BLaER1 treated with 17β-estradiol and CSF1 and Interleukin-3, amounts not matched to agents 10 nM and 100 nM (cell line): ENCODE results near the gene BBLN.

Experiments
- H3K27ac ChIP-seq, 11 experiments: shearing (Covaris generic); formaldehyde crosslinking; 2 replicates each; pipeline ENCODE4 v1.8.1; 2022
- H3K27me3 ChIP-seq, 11 experiments: shearing (Covaris generic); formaldehyde crosslinking; 2 replicates each; pipeline ENCODE4 v1.8.1; 2022
- H3K36me3 ChIP-seq, 11 experiments: shearing (Covaris generic); formaldehyde crosslinking; 2 replicates each; pipeline ENCODE4 v1.8.1; 2022
- H3K4me1 ChIP-seq, 10 experiments: shearing (Covaris generic); formaldehyde crosslinking; 2 replicates each; pipeline ENCODE4 v1.8.1; 2022
- H3K4me2 ChIP-seq, 11 experiments: shearing (Covaris generic); formaldehyde crosslinking; 2 replicates each; pipeline ENCODE4 v1.8.1; 2022
- H3K4me3 ChIP-seq, 10 experiments: shearing (Covaris generic); formaldehyde crosslinking; 2 replicates each; pipeline ENCODE4 v1.8.1; 2022
- H3K9ac ChIP-seq, 11 experiments: shearing (Covaris generic); formaldehyde crosslinking; 2 replicates each; pipeline ENCODE4 v1.8.1; 2022
- H3K9me3 ChIP-seq, 11 experiments: shearing (Covaris generic); formaldehyde crosslinking; replicated peaks in 1 of 11; 2 replicates each; pipeline ENCODE4 v1.8.1; 2022
- H4K20me1 ChIP-seq, 11 experiments: shearing (Covaris generic); formaldehyde crosslinking; 2 replicates each; pipeline ENCODE4 v1.8.1; 2022
- Cebpa-rat ChIP-seq, 11 experiments: shearing (Covaris generic); IDR thresholded peaks; 2 replicates each; pipeline ENCODE4 v1.8.1; 2022

Gene BBLN

DNA sequence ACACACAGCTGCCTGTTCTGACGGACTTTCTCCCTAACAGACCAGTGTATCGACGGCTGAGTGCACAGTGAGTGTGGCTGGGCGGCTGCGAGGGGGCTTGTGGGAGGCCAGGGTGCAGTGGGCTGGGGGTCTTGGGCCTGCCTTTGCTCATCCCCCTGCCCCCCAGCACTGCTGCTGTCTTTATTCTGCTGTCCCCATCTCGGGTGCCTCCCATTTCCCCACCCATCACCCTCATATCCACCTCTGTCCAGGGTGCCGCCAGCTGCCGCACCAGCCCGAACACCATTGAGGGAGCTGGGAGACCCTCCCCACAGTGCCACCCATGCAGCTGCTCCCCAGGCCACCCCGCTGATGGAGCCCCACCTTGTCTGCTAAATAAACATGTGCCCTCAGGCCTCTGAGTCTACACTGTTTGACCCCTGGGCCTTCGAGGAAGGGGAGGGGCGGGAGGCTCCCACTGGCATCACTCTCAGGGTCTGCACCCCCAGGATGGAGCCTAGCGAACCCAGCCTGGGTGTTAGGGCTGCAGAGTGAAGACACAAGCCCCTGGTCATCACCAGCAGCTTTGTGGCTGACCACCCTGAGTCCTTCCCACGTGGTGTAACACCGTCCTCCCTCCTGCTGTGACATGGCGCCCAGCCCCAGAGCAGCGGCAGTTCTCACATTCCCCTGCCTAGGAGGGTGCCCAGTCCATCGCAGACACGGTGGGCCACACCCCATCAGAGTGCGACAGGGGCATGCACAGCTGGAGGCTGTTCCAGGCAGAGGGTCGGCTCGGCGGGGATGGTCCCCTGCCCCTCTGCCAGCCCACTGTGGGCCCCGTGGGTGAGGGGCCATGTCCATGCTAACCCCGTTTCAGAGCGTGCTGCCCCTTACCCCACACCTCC, 6.8 kb upstream of the BBLN start:
- no peaks in the 10 kb centered on the region for H3K36me3 ChIP-seq
- TF ChIP-seq Cebpa-rat (IDR thresholded peaks at IDR 0.05), result no peak
- H3K9ac ChIP-seq, result no peak overlapping the region
- H3K4me1 ChIP-seq, result no peaks in the 10 kb centered on the region
- no peak overlapping the region for H3K4me3 ChIP-seq
- H3K9me3 ChIP-seq, result no peaks in the 10 kb centered on the region
- H3K27ac ChIP-seq, result no peak overlapping the region
- H3K27me3 ChIP-seq, result no peaks in the 10 kb centered on the region
- no peaks in the 10 kb centered on the region for H4K20me1 ChIP-seq
- H3K4me2 ChIP-seq, result no peak overlapping the region

DNA sequence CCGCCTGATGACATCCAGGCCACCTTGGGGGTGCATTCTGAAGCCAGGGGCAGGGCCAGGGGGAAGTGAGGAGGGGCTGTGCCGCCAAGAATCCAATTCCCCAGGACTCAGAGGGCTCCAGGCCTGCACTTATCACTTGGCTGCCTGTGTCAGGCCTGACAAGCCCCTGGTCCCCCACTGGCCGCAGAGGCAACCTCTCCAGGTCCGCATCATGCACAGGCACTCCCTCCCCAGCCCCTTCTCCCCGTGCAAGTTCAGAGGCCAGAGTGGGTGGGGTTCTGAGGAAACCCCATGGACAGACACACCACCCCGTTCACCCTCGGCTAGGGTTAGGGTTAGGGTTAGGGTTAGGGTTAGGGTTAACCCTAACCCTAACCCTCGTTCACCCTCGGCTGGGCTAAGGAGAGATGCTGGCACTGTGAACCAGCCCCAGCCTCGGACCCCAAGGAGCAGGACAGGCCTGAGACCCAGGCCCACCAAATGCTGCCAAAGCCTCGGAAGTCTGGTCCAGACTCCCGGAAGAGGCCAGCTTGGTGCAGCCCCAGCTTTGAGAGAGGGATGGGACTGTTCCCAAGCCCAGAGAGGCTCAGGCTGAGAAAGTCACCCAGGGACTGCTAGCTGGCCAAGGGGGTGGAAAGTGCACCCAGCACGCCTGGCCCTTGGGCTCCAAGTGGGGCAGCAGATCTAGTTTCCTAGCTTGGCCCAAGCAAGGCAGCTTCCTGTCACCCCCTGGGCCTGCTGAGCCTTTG, 5.9 kb upstream of the BBLN start:
- Histone ChIP-seq H3K4me1 (peaks cover 0 to under 1% (median 0%) of the 10 kb centered on the region in 10 experiments; a peak in 5 of 20 replicates), H3K9ac (no peak overlapping the region)

DNA sequence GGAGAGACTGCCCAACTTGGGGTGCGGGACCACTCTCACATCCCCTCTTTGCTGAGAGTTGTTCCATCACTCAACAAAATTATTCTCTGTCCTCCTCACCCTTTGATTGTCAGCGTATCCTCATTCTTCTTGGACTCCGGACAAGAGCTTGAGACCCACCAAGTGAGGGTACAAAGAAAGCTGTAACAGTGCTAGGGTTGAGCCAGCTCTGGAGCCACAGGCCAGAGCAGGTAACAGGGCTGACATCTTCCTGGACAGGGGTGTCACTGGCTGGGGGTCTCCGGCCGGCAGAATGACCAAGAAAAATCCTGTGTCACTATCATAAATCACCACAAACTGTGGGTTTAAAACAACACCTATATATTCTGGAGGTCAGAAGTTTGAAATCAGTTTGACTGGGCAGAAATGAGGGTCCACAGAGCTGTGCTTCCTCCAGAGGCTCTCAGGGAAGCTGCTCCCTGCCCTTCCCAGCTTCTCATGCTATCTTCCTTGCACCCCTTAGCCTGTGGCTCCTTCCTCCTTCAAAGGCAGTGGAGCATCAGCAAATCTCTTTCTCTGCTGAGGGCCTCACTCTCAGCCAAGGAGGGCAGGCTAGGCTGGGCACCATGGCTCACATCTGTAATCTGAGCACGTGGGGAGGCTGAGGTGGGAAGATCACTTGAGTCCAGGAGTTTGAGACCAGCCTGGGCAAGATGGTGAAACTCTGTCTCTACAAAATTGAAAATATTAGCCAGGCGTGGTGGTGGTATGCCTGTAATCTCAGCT, 4.1 kb upstream of the BBLN start:
- Histone ChIP-seq H3K4me3 (no peak overlapping the region), H3K4me1 (peaks cover 8 to 10% (median 10%) of the 10 kb centered on the region in 10 experiments; a peak in 19 of 20 replicates)

More for the DNA sequence above, 5.9 kb upstream of the BBLN start:
- Histone ChIP-seq H3K27me3 (no peaks in the 10 kb centered on the region), H3K9me3 (no peaks in the 10 kb centered on the region), H3K27ac (no peak overlapping the region), H3K4me2 (no peak overlapping the region), H4K20me1 (no peaks in the 10 kb centered on the region), H3K36me3 (no peaks in the 10 kb centered on the region), H3K4me3 (no peak overlapping the region)
- TF ChIP-seq Cebpa-rat (IDR thresholded peaks at IDR 0.05), result no peak

DNA sequence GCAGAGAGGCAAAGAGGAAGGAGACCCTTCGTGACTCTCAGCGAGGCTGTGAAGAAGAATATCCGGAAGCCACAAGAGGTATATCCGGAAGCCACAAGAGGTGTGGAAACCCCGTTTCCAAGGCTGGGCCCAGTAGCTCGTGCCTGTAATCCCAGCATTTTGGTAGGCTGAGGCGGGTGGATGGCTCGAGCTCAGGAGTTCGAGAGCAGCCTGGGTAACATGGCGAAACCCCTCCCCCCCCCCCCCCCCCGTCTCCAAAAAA, 612 bp upstream of the BBLN start:
- no peak for TF ChIP-seq Cebpa-rat (IDR thresholded peaks at IDR 0.05)
- no peaks in the 10 kb centered on the region for H3K27me3 ChIP-seq
- peaks cover 0 to 41% (median 37%) of the 10 kb centered on the region in 11 experiments; a peak in 19 of 22 replicates for H4K20me1 ChIP-seq
- H3K4me3 ChIP-seq, result peak overlapping the region; percentile 79 to 97 (median 92)
- peak overlapping the region; percentile 38 to 77 (median 64); a peak in 20 of 22 replicates for H3K27ac ChIP-seq
- no peaks in the 10 kb centered on the region for H3K9me3 ChIP-seq
- H3K4me2 ChIP-seq, result peak overlapping the region; percentile 49 to 86 (median 76)
- H3K36me3 ChIP-seq, result peaks cover 14 to 29% (median 28%) of the 10 kb centered on the region in 11 experiments; a peak in 21 of 22 replicates
- H3K4me1 ChIP-seq, result peaks cover 18 to 45% (median 25%) of the 10 kb centered on the region in 10 experiments
- H3K9ac ChIP-seq, result peak overlapping the region; percentile 61 to 88 (median 72); a peak in 20 of 22 replicates

More for the DNA sequence above, 4.1 kb upstream of the BBLN start:
- Histone ChIP-seq H3K27me3 (no peaks in the 10 kb centered on the region), H3K9ac (no peak overlapping the region), H3K36me3 (no peaks in the 10 kb centered on the region), H4K20me1 (peaks cover 0 to 5% (median 2%) of the 10 kb centered on the region in 11 experiments; a peak in 10 of 22 replicates), H3K4me2 (no peak overlapping the region), H3K9me3 (no peaks in the 10 kb centered on the region), H3K27ac (no peak overlapping the region)
- no peak for TF ChIP-seq Cebpa-rat (IDR thresholded peaks at IDR 0.05)

DNA sequence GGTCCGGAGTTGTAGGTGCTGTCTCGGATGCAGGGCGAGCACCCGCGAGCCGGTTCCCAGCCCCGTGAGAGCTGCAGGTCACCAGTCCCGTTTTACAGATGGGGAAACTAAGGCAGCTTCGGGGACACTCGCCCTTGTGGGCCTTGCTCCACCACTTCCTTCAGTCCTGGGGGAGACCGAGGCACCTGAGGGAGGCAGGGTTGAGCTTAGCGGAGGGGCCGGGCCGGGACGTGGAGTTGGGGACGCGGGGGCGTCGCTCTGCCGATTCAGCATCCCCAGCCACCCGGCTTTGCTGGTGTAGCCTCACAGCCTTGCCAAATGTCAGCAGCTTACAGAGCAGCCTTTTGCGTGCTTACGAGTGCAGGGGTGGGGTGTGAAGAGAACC, 530 bp downstream of the BBLN start:
- H3K4me2 ChIP-seq, result peak overlapping the region; percentile 81 to 97 (median 94)
- H3K27ac ChIP-seq, result peak overlapping the region; percentile 53 to 93 (median 84); a peak in 21 of 22 replicates
- no peak for TF ChIP-seq Cebpa-rat (IDR thresholded peaks at IDR 0.05)
- H3K27me3 ChIP-seq, result no peaks in the 10 kb centered on the region
- peak overlapping the region; percentile 79 to 97 (median 92) for H3K4me3 ChIP-seq
- no peaks in the 10 kb centered on the region for H3K9me3 ChIP-seq
- peaks cover 23 to 40% (median 39%) of the 10 kb centered on the region in 11 experiments; a peak in 21 of 22 replicates for H3K36me3 ChIP-seq
- H3K9ac ChIP-seq, result peak overlapping the region; percentile 79 to 94 (median 88)
- H4K20me1 ChIP-seq, result peaks cover 0 to 52% (median 40%) of the 10 kb centered on the region in 11 experiments; a peak in 19 of 22 replicates
- H3K4me1 ChIP-seq, result peaks cover 18 to 48% (median 25%) of the 10 kb centered on the region in 10 experiments

DNA sequence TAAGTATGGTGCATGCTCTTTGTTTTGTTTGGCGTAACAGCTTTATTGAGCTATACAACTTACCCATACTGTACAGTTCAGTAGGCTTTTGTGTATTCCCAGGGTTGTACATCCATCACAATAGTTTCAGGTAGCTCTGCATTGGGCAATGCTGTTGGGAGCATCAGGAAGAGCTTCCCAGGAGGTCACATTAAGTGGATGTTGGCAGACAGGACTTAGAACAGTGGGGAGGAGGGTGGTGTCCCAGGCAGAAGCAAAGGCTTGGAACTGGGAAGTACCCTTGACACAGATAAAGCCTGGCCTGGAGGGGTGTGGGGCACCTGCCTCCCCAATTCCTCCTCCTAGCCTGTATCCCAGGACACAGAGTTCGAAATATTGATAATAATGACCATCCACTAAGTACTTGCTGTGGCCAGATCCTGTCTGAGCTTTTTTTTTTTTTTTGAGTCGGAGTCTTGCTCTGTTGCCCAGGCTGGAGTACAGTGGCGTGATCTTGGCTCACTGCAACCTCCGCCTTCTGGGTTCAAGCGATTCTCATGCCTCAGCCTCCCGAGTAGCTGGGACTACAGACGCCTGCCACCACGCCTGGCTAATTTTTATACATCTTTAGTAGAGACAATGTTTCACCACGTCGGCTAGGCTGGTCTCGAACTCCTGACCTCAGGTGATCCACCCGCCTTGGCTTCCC, 1.3 kb downstream of the BBLN start:
- Histone ChIP-seq H3K36me3 (peaks cover 29 to 48% (median 47%) of the 10 kb centered on the region in 11 experiments), H3K27me3 (no peaks in the 10 kb centered on the region), H3K4me1 (peaks cover 18 to 48% (median 25%) of the 10 kb centered on the region in 10 experiments), H3K9ac (peak overlapping the region; percentile 11 to 94 (median 88); a peak in 19 of 22 replicates), H3K4me2 (peak overlapping the region; percentile 81 to 97 (median 94)), H3K9me3 (no peaks in the 10 kb centered on the region), H3K27ac (0 out of 22 replicates have a peak overlapping the region, but pooled peaks of 1 of the 11 experiments have one; percentile 85), H3K4me3 (peak overlapping the region; percentile 79 to 97 (median 92); a peak in 18 of 20 replicates), H4K20me1 (peaks cover 0 to 57% (median 40%) of the 10 kb centered on the region in 11 experiments; a peak in 19 of 22 replicates)
- TF ChIP-seq Cebpa-rat (IDR thresholded peaks at IDR 0.05), result no peak

DNA sequence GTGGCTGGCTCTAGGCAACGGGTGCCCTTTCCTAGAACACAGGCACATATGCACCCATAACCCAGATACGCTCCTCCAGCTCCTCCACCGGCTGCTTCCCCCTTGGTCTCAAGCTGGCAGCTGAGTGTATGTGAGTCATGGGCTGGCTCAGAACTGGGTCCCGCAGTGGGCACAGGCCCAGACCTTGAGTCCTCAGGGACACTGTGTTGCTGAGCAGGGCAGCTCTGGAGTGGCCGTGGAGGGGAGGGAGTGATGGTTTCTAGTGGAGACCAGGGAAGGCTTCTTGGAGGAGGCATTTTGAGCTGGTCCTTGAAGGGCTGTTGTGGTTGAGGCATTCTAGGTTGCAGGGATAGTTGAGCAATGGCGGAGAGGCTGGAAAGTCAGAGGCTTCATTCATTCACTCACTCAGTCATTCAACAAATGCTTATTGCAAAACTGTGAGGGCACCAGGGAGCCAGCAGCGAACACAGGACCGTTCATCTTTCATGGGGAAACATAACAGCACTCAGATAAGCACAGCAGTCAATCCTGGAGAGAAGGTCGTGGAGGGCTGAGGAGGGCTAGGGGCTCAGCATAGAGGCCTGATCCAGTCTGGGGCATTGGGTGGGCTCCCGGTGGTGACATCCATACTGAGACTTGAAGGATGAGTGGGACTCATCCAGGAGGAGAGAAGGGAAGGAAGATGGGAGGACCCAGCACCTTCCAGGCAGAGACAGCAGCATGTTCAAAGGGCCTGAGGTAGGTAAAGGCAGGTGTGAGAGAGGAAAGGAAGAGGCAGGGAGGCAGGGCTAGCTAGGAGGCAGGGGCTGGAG, 2.4 kb downstream of the BBLN start:
- H4K20me1 ChIP-seq, result peaks cover 0 to 67% (median 42%) of the 10 kb centered on the region in 11 experiments; a peak in 19 of 22 replicates
- no peak for TF ChIP-seq Cebpa-rat (IDR thresholded peaks at IDR 0.05)
- no peak overlapping the region for H3K4me3 ChIP-seq
- peaks cover 39 to 58% (median 57%) of the 10 kb centered on the region in 11 experiments for H3K36me3 ChIP-seq
- H3K27ac ChIP-seq, result no peak overlapping the region
- H3K27me3 ChIP-seq, result no peaks in the 10 kb centered on the region
- no peaks in the 10 kb centered on the region for H3K9me3 ChIP-seq
- H3K4me1 ChIP-seq, result peaks cover 18 to 48% (median 25%) of the 10 kb centered on the region in 10 experiments
- peak overlapping the region in 4 of 11 experiments; percentile 11 to 38 (median 25); a peak in 3 of 22 replicates for H3K9ac ChIP-seq
- H3K4me2 ChIP-seq, result peak overlapping the region in 7 of 11 experiments; percentile 0 to 97 (median 91); a peak in 8 of 22 replicates
